Activated CD4-positive, alpha-beta T cell treated with anti-CD3 and anti-CD28 coated beads for 4 hours (primary cell): ENCODE data around the gene ZNF311.

Source experiments
- DNase-seq, 2 donors: peaks; one replicate each; pipeline ENCODE4 v3.0.0-alpha.2; 2020

ZNF311 gene

DNA sequence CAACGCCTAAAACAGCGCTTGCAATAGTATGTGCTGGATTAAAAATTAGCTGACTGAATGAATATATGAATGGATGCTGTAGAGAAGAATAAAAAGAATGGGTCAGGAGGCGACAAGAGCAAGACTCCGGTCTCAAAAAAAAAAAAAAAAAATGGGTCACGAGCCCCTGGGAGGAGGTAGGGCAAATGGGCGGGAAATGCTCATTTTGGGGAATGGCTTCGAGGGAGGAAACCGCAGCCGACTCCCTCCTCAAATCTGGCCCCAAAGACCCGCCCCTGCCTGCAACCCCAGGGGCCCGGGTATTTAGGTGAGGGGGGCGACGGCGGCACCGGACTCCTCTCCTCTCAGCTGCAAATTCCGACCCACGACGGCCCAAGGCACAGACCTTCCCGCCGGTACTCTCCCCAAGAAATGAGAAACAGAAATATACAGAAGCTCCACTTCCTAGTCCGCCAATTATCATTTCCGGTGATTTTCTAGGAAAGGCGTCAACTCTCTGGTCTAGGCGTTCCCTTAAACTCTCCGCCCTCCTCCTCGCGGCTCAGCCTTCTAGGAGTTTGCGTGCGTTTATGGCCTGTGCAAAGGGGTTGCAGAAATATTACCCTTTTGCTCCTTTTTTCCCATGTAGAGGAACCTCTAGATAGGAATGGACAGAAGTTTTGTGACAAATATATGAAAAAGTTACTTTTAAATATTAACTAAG, at the start of gene ZNF311:
Gene ZNF311 (minus strand): TSS at position 133 of the 703 bp plus-strand sequence. CDS start 1,361 bp downstream, outside the sequence.
- DNase-seq = peak; percentile 23 to 34

DNA sequence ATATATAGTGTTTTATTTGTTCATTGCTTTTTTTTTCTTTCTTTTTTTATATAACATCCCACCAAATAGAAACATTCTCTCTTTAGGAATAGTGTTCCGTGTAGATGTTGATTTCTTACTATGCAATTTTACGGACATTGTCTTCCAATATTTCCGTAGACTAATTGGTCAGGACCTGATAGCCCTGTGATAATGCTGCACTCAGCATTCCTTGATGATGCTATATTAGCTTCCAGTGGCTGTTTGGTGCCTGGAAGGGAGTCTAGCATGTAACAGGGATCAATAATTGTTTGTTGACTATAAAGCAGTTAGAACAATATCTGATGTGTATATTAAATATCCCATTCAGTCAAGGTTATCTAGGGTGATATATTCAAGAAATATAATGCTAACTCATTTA, 46.6 kb upstream of the ZNF311 start:
- no peak for DNase-seq

DNA sequence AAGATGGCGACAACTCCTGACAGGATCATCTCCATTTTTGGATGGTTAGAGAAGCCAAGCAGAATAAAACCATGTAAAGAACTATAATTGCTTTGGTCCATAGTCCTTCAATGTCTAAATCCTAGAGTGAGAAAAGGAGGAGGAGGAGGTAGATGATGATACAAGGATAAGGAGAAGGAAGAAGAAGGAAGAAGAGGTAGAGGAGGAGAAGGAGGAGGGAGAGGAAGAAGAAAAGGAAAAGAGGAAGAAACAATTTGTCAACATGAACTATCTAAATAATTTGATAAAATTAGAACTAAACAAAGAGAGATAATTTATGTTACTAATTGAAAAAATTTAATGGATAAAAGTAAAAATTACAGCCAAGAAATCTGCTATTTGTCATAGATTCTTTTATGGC, 40.0 kb upstream of the ZNF311 start, which contains the start of gene OR2W1:
Gene OR2W1 (minus strand): TSS at position 101 of the 400 bp plus-strand sequence. CDS start 0 bp downstream, at position 101.
- DNase-seq = no peak

DNA sequence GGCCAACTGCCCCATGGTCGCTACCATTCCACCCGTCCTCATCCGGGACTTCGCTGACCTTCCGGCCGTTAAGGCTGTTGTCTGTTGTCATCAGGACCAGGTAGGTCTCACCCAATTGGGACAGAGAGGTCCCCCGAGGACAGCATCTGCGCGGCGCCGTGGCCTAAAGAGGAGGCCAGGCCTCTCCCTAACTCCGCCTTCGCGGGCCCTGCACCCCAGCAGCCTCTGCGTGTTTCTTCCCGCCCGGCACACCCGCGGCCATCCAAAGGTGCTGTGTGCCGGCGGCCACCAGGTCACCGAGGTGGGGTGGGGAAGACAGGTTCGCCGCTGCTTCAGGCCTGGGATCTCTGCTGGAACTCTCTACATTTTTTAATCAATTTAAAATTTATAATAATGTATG, 30.8 kb upstream of the ZNF311 start:
- DNase-seq = no peak

DNA sequence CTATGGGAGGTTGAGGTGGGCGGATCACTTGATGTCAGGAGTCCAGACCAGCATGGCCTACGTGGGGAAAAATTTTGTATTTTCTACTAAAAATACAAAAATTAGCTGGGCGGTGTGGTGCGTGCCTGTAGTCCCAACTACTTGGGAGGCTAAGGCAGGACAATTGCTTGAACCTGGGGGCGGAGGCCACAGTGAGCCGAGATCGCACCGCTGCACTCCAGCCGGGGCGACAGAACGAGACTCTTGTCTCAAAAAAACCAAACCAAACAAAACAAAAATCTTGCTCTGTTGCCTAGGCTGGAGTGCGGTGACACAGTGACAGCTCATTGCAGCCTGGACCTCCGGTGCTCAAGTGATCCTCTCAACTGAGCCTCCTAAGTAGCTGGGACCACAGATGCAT, 23.7 kb upstream of the ZNF311 start:
- no peak for DNase-seq

DNA sequence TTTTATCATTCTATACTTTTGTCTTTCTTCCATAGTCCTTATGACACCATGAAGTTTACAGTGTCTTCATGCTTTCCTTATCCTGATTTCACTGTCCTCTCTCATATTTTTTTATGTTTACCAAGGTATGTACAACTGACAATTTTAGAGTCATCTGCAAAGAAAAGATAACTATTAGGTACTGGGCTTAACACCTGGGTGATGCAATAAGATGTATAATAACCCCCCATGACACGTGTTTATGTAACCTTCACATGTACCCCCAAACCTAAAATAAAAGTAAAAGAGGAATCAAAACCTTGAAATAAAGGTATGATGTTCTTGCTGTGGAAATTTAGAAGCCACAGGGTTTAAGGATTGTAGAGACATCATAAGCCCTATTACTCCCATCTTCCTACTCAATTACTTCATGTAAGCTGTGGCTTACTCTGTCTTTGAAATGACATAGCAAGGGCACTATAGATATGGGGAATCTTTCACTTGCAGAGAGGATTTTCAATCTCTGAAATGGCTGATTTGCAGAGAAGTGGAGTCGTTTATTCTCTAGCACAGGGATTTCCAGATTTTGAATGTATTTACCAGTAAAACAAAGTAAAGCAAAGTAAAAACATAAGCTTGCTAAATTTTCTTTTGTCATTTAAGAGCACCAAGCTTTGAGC, 20.9 kb upstream of the ZNF311 start:
- no peak for DNase-seq

DNA sequence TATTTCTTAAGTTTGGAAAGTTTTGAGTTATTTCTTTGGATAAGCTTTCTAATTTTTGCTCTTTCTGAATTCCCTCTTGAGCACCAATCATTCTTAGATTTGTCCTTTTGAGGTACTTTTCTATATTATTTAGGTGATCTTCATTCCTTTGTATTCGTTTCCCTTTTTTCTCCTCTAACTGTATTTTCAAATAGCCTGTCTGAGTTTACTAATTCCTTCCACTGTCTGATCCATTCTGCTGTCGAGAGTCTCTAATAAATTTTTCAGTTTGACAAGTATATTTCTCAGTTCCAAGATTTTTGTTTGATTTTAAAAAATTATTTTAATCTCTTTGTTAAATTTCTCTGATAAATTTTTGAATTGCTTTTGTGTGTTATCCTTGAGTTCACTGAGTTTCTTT, 16.3 kb upstream of the ZNF311 start:
- DNase-seq = no peak

DNA sequence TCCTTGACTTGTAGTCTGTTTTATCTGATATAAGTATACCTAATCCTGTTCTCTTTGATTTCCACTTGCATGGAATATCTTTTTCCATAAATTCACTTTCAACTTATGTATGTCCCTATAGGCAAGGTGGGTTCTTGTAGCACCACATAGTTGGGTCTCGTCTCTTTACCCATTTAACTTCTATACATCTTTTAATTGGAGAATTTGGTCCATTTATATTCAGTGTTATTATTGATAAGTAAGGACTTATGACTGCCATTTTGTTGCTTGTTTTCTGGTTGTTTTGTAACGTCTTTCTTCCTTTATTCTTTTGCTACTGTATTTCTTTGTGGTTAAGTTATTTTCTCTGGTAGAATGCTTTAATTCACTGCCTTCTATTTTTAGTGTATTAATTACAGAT, 14.5 kb upstream of the ZNF311 start:
- no peak for DNase-seq

DNA sequence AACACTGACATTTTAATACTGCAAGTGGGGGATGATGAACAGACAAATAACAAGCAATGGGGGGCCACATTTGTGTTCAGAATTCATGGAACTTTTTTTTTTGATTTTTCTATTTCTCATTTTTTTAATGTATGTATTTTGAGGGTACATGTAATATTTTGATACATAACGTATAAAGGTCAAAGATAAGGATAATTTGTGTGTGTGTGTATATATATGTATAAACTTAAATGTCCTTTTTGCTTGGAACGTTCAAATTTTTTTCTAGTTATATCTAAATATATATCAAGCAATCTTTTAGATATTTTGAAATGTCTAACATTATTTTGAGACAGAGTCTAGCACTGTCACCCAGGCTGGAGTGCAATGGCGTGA, 12.3 kb upstream of the ZNF311 start:
- DNase-seq = no peak

DNA sequence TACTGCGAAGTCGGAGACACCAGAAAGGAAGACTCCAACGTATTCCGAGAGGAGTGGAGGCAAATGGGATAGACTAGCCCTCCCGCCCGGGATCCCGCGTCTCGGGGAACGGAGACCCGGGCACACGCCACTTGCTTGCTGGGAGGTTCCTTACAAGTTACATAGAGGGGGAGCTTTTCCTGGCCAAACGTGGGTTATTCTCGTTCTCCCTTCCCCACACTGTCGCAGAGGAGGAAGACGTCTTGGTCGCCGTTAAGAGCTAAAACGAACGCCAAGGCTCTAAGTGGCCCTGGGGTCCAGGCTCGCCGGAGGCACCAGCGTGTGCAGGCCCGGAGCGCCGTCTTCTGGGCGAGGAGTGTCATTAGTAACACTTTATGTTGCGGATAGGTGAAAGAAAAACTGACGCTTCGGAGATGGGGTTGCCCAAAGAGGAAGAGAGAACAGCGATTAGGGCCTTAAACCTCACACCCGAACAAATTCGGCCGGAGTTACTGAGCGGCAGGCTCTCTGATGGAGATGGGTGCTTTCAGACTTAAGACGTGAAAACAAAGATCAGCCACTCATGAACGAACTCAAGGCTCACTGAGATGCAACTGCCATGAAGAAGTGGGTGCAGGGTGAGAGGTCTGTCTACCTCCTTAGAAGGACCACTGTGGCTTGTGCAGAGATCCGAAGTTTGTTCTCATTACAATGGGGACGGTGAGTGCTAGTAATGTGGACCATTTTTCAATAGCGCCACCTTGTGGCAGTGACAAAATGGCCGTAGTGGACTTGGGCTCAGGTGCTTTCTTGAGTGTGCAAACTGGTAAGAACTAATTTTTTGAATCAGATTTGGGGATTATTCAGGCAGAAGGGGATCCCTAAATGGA, 11.7 kb upstream of the ZNF311 start:
- peak; percentile 78 to 88 for DNase-seq

DNA sequence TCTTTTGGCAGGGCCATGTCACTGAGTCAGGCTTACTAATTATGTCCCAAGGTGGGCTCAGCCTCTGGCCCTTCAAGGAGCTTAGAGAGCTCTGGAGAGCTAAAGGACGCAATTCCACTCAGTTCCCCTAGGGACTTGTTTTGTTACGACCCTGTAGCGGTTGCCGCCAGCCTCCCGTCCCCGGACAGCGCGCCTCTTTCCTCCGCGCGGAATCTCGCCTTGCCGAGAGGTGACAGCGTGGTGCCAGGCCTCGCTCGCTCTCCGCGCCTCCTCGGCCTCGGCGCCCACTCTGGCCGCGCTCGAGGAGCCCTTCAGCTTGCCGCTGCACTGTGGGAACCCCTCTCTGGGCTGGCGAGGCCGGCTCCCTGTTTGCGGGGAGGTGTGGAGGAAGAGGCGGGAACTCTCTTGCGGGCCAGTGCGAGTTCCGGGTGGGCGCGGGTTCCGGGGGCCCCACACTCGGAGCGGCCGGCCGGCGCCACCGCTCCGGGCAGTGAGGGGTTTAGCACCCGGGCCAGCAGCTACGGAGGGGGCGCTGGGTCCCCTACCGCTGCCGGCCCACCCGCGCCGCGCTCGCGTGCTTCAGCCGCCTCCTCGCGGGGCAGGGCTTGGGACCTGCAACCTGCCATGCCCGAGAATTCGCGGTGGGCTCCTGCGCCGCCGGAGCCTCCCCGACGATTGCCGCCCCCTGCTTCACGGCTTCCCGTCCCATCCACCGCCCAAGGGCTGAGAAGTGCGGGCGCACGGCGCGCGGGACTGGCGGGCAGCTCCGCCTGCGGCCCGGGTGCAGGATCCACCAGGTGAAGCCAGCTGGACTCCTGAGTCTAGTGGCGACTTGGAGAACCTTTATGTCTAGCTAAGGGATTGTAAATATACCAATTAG, 9.9 kb upstream of the ZNF311 start:
- DNase-seq = no peak

DNA sequence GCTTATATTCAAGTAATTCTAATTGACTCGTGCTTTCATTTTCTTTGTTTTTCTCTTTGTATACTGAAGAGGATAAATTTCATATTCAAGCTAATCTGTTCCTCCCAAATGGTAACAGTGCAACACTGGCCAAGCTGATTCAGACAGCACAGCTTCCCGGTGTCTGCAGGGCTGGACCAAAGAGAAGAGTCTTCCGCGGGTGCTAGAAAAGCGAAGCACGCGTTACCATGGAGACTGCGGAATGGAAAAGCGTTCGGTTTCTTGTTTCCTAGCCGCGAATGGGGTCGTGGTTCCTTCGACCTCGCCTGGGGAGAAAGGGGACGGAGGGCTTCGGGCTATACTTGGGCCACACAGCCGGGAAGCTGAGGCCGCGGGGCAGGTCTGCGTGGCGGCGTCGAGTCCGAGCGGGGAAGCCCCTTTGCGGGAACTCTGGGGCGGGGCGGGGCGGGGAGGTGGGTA, 6.2 kb upstream of the ZNF311 start:
- DNase-seq = peak; percentile 41 to 44

DNA sequence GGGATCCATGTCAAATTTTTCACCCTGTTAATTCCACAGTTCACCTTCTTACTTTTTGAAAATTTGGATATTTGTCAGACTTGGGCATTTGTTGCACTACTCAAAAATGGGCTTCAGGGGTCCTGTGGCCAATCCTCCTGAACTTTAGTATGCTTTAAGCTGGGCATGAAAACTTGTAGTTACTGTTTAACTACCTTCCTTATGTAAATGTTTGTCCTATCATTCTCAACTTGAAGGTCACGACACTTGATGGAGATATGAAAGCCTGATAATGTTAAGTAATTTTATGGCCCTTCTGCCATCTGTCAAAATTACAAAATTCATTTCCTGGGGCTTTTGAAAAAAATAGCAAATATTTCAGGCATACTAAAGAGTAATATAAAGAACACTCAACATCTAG, 4.2 kb upstream of the ZNF311 start:
- DNase-seq = no peak

DNA sequence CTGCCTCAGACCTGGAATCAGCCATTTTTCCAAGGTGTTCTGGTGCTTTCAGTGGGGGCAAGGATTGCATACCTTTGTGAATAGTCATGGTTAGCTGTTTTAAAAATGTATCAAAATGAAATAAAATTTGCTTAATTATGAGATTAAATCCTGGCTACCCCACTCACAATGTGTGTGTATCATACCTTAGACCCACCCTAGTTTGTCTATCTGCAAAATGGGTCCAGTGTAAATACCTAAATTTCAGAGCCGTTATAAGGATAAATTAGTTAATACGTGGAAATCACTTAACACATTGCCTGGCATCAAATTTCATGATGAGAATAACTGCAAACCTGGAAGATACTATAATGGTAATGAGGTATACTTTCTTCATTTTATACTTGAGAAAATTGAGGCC, 3.0 kb upstream of the ZNF311 start:
- no peak for DNase-seq

DNA sequence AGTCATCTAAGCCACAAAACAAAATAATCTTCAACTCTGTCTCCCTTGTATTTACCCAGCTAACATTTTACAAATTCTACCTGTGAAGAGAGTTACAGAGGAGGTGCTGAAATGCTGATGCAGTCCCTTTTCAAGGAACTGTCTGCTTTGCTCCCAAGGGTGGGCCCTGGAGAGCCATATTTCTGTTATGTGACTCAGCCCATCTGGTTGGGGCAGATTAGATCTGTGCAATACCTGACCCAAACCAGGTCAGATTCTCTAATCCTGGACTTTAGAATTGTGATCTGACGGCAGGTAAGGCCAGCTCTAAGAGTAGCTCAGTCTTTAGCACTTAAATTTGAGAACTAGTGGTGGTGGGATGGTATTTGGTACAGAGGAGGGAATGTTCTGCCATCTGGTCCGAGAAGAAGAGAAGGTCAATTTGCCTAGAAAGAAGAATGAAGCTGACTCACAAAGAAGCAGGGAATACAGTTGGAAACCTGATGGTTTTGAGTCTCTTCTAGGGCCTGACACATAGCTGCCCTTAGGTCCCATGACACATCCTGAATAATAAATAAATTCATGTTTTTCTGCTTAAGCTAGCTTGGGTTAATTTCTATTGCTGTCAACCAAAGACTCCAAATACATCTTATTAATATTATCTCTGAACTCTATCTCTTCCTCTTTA, 8.1 kb downstream of the ZNF311 start:
- DNase-seq = no peak

DNA sequence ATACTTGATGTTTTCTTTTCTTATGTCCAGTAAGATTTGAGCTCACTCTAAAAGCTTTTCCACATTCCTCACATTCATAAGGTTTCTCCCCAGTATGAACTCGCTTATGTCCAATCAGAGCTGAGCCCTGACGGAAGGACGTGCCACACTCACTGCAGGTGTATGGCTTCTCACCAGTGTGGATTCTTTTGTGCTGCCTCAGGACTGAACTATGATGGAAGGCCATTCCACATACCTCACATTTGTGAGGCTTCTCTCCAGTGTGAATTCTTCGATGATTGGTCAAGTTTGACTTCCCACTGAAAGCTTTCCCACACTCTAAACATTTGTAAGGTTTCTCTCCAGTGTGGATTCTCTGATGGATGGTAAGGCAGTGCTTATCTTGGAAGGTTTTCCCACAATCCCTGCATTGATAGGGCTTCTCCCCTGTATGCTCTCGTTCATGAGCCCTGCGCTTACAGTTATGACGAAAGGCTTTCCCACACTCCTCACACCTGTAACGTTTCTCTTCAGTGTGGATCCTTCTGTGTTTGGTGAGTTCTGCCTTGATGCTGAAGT, 9.9 kb downstream of the ZNF311 start:
- DNase-seq = no peak

DNA sequence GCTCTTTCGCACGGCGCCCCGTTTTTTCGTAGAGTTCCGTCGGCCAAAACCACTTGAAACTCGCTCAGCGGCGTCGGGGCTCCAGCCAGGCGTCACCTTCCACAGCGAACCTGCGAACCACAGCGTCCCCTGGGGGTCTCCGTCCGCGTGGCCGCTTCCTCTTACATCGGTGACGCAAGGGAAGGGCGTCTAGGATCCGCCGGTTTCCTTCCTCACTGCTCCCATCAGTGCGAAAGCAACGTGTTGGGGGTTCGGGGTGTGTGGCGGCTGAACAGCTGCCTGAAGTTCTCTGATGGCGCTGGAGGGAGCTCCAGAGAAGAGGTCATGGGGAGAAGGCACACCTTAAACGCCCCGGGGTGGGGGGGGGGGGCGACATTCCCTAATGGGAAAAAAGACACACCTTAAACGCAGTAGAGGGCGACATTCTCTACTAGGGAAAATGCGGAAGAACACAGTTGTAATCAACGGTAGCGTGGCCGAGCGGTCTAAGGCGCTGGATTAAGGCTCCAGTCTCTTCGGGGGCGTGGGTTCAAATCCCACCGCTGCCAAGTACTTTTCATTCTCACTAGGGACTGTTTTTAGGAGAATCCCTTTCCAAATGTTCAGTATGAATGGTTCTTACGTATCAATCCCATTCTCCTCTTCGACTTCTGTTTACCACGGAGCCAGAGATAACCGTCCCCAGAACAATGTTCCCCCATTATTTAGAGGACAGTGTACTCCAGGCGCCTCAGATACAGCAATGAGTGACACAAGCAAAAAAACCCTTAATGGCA, 16.4 kb downstream of the ZNF311 start:
- peak; percentile 63 for DNase-seq

DNA sequence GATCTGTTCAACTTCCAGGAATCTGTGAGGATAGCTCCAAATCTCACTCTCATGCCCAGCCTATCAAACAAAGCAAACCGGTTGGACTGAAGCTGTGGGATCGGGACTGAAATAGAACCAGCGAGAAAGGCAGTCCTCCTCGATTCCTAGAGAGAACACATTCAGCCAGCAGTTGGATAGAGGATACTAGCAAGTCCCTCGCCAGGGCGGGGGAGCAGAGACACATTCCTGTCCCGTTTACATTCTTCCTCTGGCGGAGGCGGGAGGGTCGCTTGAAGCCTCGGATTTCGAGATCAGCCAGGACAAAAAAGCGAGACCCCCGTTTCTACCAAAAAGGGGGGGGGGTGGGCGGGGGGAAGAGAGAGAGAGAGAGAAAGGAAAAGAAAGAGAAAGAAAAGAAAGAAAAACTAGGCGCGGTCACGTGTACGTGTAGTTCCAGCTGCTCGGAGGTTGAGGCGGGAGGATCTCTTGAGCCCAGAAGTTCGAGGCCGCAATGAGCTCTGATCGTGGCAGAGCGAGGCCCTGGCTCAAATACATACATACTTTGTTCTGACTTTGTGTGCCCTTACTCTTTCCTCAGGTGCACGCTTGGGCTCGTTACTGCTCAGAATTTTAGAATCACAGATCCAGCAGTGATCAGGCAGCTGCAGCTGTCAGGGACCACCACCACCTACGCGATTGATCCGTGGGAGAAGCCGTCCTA, 19.5 kb downstream of the ZNF311 start:
- no peak for DNase-seq

DNA sequence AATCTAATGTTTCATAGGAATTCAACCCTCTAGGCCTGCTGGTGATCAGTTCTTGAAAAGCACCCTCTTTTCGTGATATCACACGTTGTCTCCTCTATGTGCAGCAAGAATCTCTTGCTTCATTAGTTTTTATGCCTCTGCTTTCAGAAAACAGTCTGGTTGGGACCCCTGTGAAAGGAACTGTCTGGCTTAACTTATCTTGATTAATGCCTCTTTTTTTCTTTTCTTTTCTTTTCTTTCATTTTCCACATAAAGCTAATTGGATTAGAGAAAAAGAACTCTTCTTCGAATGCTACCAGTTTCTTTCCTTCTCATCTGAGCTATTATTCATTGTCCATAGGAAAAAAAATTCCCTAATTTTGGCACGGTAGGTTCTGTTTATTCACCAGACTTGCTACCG, 21.3 kb downstream of the ZNF311 start:
- DNase-seq = no peak
